HepG2 (cell line): ENCODE measurements around the gene SPINK8. TPM values are rescaled to one million over a fixed set of nuclear protein-coding genes. Genes with fewer than 3 reads are reported as not detected.

Experiments used
- ATAC-seq: fragments of 200-7000 bp; cut with Tn5 transposase; 3 replicates; pipeline ENCODE4 v1.9.1; 2020; ENCODE audit warnings: mild to moderate bottlenecking, moderate library complexity
- BruUV-seq: library from RNA; stranded (reverse); fragments of 400-500 nt; replicated peaks from 2 replicates; lab custom pipeline; 2021; lab: Mats Ljungman, UMichigan
- CTCF ChIA-PET: fragments of 300-600 bp; formaldehyde crosslinking; extraction: SDS; loops from one replicate; lab custom pipeline; 2021; ENCODE audit warnings: low total read pairs, inconsistent platforms, low intra/inter-chr PET ratio; lab: Yijun Ruan, JAX
- POLR2A ChIA-PET: fragments of 350-600 bp; sonication (Branson Sonifier 250); formaldehyde crosslinking; loops from one replicate; lab custom pipeline; 2020; ENCODE audit warnings: antibody characterized with exemption, inconsistent platforms; lab: Yijun Ruan, JAX
- DNase-seq: peaks from one replicate; pipeline ENCODE4 v3.0.0-alpha.2; 2015; ENCODE audit warnings: low spot score
- FAIRE-seq: peaks from 3 replicates; lab custom pipeline; 2011; peaks lifted over from hg19 to GRCh38; lab: Jason Lieb, UNC
- H2AFZ ChIP-seq: one replicate; pipeline ENCODE4 v1.6.1; 2011; ENCODE audit warnings: low read length, inconsistent platforms
- H3K27ac ChIP-seq: fragments of 300-600 bp; 3 replicates; pipeline ENCODE4 v1.8.0; 2011; ENCODE audit warnings: mixed run types, mild to moderate bottlenecking, mixed read lengths, low read length, inconsistent platforms; ENCODE audit not compliant: insufficient read depth; ENCODE audit errors: extremely low read length
- H3K27me3 ChIP-seq, 2 experiments: fragments of 200-600 bp in 1 of 2; 2 replicates in 1 of 2; 3 replicates in 1 of 2; pipeline versions ENCODE4 v1.6.0 to v1.8.0; 2011; ENCODE audit warnings: low read length in 2 of 2, mild to moderate bottlenecking in 2 of 2, moderate library complexity in 2 of 2, inconsistent platforms in 1 of 2; ENCODE audit not compliant: insufficient read depth in 2 of 2, control insufficient read depth in 1 of 2
- H3K36me3 ChIP-seq, 2 experiments: fragments of 200-600 bp in 1 of 2; replicated peaks in 1 of 2; 2 replicates in 1 of 2; 3 replicates in 1 of 2; pipeline versions ENCODE4 v1.5.1 to v1.8.0; 2011; ENCODE audit warnings: low read length in 2 of 2, inconsistent platforms in 1 of 2; ENCODE audit not compliant: insufficient read depth in 2 of 2, control insufficient read depth in 1 of 2
- H3K4me1 ChIP-seq: 2 replicates; pipeline ENCODE4 v1.5.1; 2012; ENCODE audit warnings: low read length, inconsistent platforms; ENCODE audit not compliant: insufficient read depth
- H3K4me2 ChIP-seq: 2 replicates; pipeline ENCODE4 v1.6.0; 2011; ENCODE audit warnings: low read depth, low read length, inconsistent platforms
- H3K4me3 ChIP-seq, 3 experiments: fragments of 200-600 bp in 1 of 3; sonication (generic), shearing (Covaris generic) in 1 of 3; replicated peaks in 1 of 3; 2 replicates each; pipeline ENCODE4 v1.5.1; 2011 to 2016; ENCODE audit warnings: low read length in 3 of 3, inconsistent platforms in 2 of 3, low read depth in 2 of 3, mild to moderate bottlenecking in 2 of 3, control low read depth in 1 of 3, mixed read lengths in 1 of 3; ENCODE audit not compliant: insufficient read depth in 1 of 3
- H3K79me2 ChIP-seq: one replicate; pipeline ENCODE4 v1.6.1; 2011; ENCODE audit warnings: low read length, inconsistent platforms; ENCODE audit not compliant: insufficient read depth
- H3K9ac ChIP-seq: 2 replicates; pipeline ENCODE4 v1.6.0; 2011; ENCODE audit warnings: mild to moderate bottlenecking, low read depth, low read length, inconsistent platforms; ENCODE audit not compliant: insufficient read depth
- H3K9me3 ChIP-seq: 2 replicates; pipeline ENCODE4 v1.5.1; 2012; ENCODE audit warnings: mild to moderate bottlenecking, low read length
- H4K20me1 ChIP-seq: 2 replicates; pipeline ENCODE4 v1.6.0; 2011; ENCODE audit warnings: inconsistent platforms, mild to moderate bottlenecking, low read length, moderate library complexity; ENCODE audit not compliant: insufficient read depth
- AKNA ChIP-seq: sonication (generic); formaldehyde crosslinking; IDR thresholded peaks from 2 replicates; pipeline ENCODE4 v1.4.0; 2020; ENCODE audit warnings: missing genetic modification reagents, borderline replicate concordance
- FOSL2 ChIP-seq: sonication (generic); formaldehyde crosslinking; IDR thresholded peaks from 2 replicates; pipeline ENCODE4 v1.4.0; 2020; ENCODE audit warnings: missing genetic modification reagents
- NR2C2 ChIP-seq: sonication (generic); formaldehyde crosslinking; IDR thresholded peaks from 2 replicates; pipeline ENCODE4 v1.4.0; 2020; ENCODE audit warnings: missing genetic modification reagents, mild to moderate bottlenecking, moderate library complexity, borderline replicate concordance
- RXRA ChIP-seq: sonication (generic); formaldehyde crosslinking; IDR thresholded peaks from 2 replicates; pipeline ENCODE4 v1.5.1; 2020; ENCODE audit warnings: missing genetic modification reagents
- SOX13 ChIP-seq, 3 experiments: fragments of 450-650 bp in 1 of 3; sonication (generic) in 1 of 3; formaldehyde crosslinking in 1 of 3; IDR thresholded peaks in 2 of 3; conservative IDR thresholded peaks in 1 of 3; 2 replicates each; pipeline versions ENCODE4 v1.5.0 to v1.6.1; 2016 to 2020; ENCODE audit warnings: antibody characterized with exemption in 1 of 3, mild to moderate bottlenecking in 1 of 3, missing compliant biosample characterization in 1 of 3, missing genetic modification reagents in 1 of 3, moderate library complexity in 1 of 3
- TAF1 ChIP-seq: sonication (generic); formaldehyde crosslinking; IDR thresholded peaks from 2 replicates; pipeline ENCODE4 v1.4.0; 2020; ENCODE audit warnings: missing genetic modification reagents
- TRIM24 ChIP-seq: sonication (generic); formaldehyde crosslinking; IDR thresholded peaks from 2 replicates; pipeline ENCODE4 v1.8.0; 2022; ENCODE audit warnings: mild to moderate bottlenecking, missing genetic modification reagents
- ZBTB10 ChIP-seq: sonication (generic); formaldehyde crosslinking; IDR thresholded peaks from 2 replicates; pipeline ENCODE4 v1.4.0; 2020; ENCODE audit warnings: missing genetic modification reagents, borderline replicate concordance
- ZC3H4 ChIP-seq: sonication (generic); formaldehyde crosslinking; IDR thresholded peaks from 2 replicates; pipeline ENCODE4 v1.4.0; 2020; ENCODE audit warnings: missing genetic modification reagents, borderline replicate concordance
- ZNF224 ChIP-seq: sonication (generic); formaldehyde crosslinking; IDR thresholded peaks from 2 replicates; pipeline ENCODE4 v1.5.0; 2020; ENCODE audit warnings: mild to moderate bottlenecking, missing genetic modification reagents
- ZNF33B ChIP-seq: sonication (generic); formaldehyde crosslinking; IDR thresholded peaks from 2 replicates; pipeline ENCODE4 v1.5.1; 2020; ENCODE audit warnings: mild to moderate bottlenecking, missing genetic modification reagents
- ZNF34 ChIP-seq: sonication (generic); formaldehyde crosslinking; IDR thresholded peaks from 2 replicates; pipeline ENCODE4 v1.4.0; 2020; ENCODE audit warnings: mild to moderate bottlenecking, missing genetic modification reagents, borderline replicate concordance
- ZNF484 ChIP-seq: sonication (generic); formaldehyde crosslinking; IDR thresholded peaks from 2 replicates; pipeline ENCODE4 v1.5.1; 2020; ENCODE audit warnings: mild to moderate bottlenecking, low read depth, missing genetic modification reagents, borderline replicate concordance
- ZNF530 ChIP-seq: sonication (generic); formaldehyde crosslinking; IDR thresholded peaks from 2 replicates; pipeline ENCODE4 v1.5.0; 2020; ENCODE audit warnings: low read depth, mild to moderate bottlenecking, missing genetic modification reagents
- ZNF550 ChIP-seq: sonication (generic); formaldehyde crosslinking; IDR thresholded peaks from 2 replicates; pipeline ENCODE4 v1.4.0; 2020; ENCODE audit warnings: mild to moderate bottlenecking, missing genetic modification reagents, borderline replicate concordance
- ZNF564 ChIP-seq: sonication (generic); formaldehyde crosslinking; IDR thresholded peaks from 2 replicates; pipeline ENCODE4 v1.8.1; 2023; ENCODE audit warnings: mild to moderate bottlenecking, missing genetic modification reagents
- ZNF614 ChIP-seq: IDR thresholded peaks from 2 replicates; pipeline ENCODE4 v1.6.1; 2018; ENCODE audit warnings: missing biosample characterization, missing genetic modification reagents, inconsistent platforms, borderline replicate concordance
- ZNF652 ChIP-seq: IDR thresholded peaks from 2 replicates; pipeline ENCODE4 v1.6.1; 2016; ENCODE audit warnings: low read depth, borderline replicate concordance
- WGBS: methylation state at CpG from one replicate; pipeline ENCODE4 v1.1.6; 2017; ENCODE audit warnings: low lambda C conversion rate; 5-methylcytosine and 5-hydroxymethylcytosine counted together
- in situ Hi-C: cut with HindIII; loops from 2 replicates; pipeline ENCODE4 v1.10.0; 2017; ENCODE audit warnings: low pct_unique_long_range_greater_than_20kb; ENCODE audit not compliant: extremely low pct_ligation_motif_present
- intact Hi-C: fragments of 100-400 bp; cut with micrococcal nuclease; formaldehyde crosslinking; loops from one replicate; pipeline ENCODE4 v1.10.0; 2022; ENCODE audit not compliant: unreplicated experiment
- polyA plus RNA-seq, 8 experiments: library from polyadenylated mRNA; depleted of rRNA in 3 of 8; stranded (reverse) in 7 of 8; unstranded in 1 of 8; fragments of >200 nt; fragmentation: Illumina TruSeq in 4 of 8; extraction: Trizol in 4 of 8; gene quantifications; 2 replicates each; pipeline versions ENCODE4 v1.2.1 to v1.2.3, GENCODE V29; 2011 to 2016; ENCODE audit warnings: low read depth in 4 of 8, missing spikeins in 1 of 8, mixed read lengths in 1 of 8; ENCODE audit not compliant: insufficient read depth in 1 of 8
- total RNA-seq, 5 experiments: library from RNA; depleted of rRNA; stranded (reverse); fragments of >200 nt; fragmentation: Illumina TruSeq; extraction: Trizol; gene quantifications; 2 replicates each; pipeline ENCODE4 v1.2.3, GENCODE V29; 2016; ENCODE audit warnings: low read depth in 1 of 5

SPINK8 gene
- total and polyA plus RNA-seq, 2 of the 13 experiments (the other 11 are each of a cell fraction or from before 2014, with no cell fraction given), result not detected

GRCh38 chr3:48289659-48290058 lies 43.8 kb downstream of the SPINK8 start:
- ATAC-seq, result no peak
- Histone ChIP-seq H3K9me3 (no peaks in the 10 kb centered on the region), H4K20me1 (no peaks in the 10 kb centered on the region), H3K9ac (no peak overlapping the region), H3K79me2 (no peaks in the 10 kb centered on the region), H3K36me3 (peaks cover 5 to 12% of the 10 kb centered on the region in 2 experiments), H3K27me3 (no peaks in the 10 kb centered on the region), H3K27ac (no peak overlapping the region), H2AFZ (no peak overlapping the region), H3K4me3 (no peak overlapping the region), H3K4me2 (no peak overlapping the region), H3K4me1 (no peaks in the 10 kb centered on the region)
- in situ Hi-C loops, result no loop called here
- intact Hi-C loops, result no loop called here
- 66% methylated on average over 1 of the region's 1 CpG for WGBS
- no TSS peak for BruUV-seq
- ChIA-PET POLR2A (interaction anchor here (0.8 kb wide), 1 partner anchor 11 kb away, joined by 4 read pairs; no protein-coding TSS in a partner anchor), CTCF (no interaction called here)
- DNase-seq, result no peak
- FAIRE-seq, result no peak
- TF ChIP-seq ZBTB10 (CRISPR knock-in tag), result no peak
- TF ChIP-seq SOX13 (IDR thresholded peaks at IDR 0.05), result no peak
- no peak for TF ChIP-seq SOX13 (CRISPR knock-in tag; conservative IDR thresholded peaks at IDR 0.05 in 1 of 2, IDR thresholded peaks at IDR 0.05 in 1 of 2)
- no peak for TF ChIP-seq FOSL2 (CRISPR knock-in tag)
- TF ChIP-seq ZNF564 (CRISPR knock-in tag), result no peak
- TF ChIP-seq TAF1, result no peak
- no peak for TF ChIP-seq ZNF224
- no peak for TF ChIP-seq ZNF550 (CRISPR knock-in tag)
- no peak for TF ChIP-seq TRIM24
- no peak for TF ChIP-seq ZNF484 (CRISPR knock-in tag)
- no peak for TF ChIP-seq ZNF652
- TF ChIP-seq ZNF614 (CRISPR knock-in tag), result no peak
- no peak for TF ChIP-seq AKNA (CRISPR knock-in tag)
- no peak for TF ChIP-seq ZC3H4 (CRISPR knock-in tag)
- no peak for TF ChIP-seq ZNF530 (CRISPR knock-in tag)
- no peak for TF ChIP-seq RXRA
- no peak for TF ChIP-seq ZNF34 (CRISPR knock-in tag)
- TF ChIP-seq NR2C2 (CRISPR knock-in tag), result no peak
- TF ChIP-seq ZNF33B, result no peak
